Measurements from ENCODE around the gene DSG2.

- TF ChIP-seq CTCF (IDR thresholded peaks at IDR 0.05) (no peak), POLR2A (IDR thresholded peaks at IDR 0.05) (no peak)
Measured at GRCh38 chr18:31489311-31489710, 8.7 kb upstream of the DSG2 start.
